ENCODE data around the gene KLHL21. TPM values are rescaled to one million over a fixed set of nuclear protein-coding genes. Genes with fewer than 3 reads are reported as not detected.

KLHL21 gene
- total RNA-seq, 1 experiment from 2014 or later, result 21.6 TPM

DNA sequence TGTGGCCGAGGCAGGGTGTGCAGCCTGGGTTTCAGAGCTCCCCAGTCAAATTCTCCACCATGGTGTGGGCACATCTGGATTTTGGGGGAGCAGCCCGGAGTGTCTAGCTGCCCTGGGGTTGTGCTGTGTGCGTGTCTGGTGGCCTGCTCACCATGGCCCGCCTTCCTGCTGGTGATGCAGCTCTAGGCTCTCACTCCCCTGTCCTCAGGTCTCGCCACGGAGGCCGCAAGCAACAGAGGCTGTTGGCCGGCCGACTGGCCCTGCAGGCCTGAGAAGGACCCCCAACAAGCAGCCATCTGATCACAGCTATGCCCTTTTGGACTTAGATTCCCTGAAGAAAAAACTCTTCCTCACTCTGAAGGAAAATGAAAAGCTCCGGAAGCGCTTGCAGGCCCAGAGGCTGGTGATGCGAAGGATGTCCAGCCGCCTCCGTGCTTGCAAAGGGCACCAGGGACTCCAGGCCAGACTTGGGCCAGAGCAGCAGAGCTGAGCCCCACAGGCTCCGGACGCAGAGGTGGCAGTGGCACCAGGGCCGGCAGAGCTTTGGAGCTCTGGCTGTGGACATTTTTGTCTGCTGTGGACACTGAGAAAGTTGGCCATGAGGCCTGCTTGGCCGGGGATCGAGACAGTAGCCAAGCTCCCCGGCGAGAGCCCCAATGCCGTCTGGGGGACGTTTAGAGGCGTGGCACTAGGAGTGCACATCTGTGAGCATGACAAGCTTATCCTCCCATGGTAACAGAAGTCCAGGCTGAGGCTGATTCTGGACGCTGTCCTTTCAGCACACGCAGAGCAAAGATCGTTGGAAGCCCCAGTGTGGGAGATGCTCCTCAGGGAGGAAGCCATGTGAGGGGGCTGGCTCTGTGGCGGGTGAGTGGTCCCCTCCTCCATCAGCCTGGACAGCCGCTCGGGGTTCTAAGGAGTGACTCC is 30.2 kb upstream of the KLHL21 start:
- Mint-ChIP-seq H3K4me1 (ENCODE audit: low read depth, unreplicated experiment) (no peaks in the 10 kb centered on the region), H3K27me3 (ENCODE audit: insufficient read depth, unreplicated experiment) (no peaks in the 10 kb centered on the region), H3K9me3 (ENCODE audit: unreplicated experiment) (no peaks in the 10 kb centered on the region), H3K4me3 (ENCODE audit: unreplicated experiment) (no peak overlapping the region), H3K27ac (ENCODE audit: unreplicated experiment) (no peak overlapping the region), H3K36me3 (ENCODE audit: insufficient read depth, unreplicated experiment) (peaks cover 28% of the 10 kb centered on the region)
- Histone ChIP-seq H3K27me3 (replicated peaks; ENCODE audit: control insufficient read depth, insufficient read depth, low read length) (no peaks in the 10 kb centered on the region), H3K4me1 (no peaks in the 10 kb centered on the region), H3K9me3 (no peaks in the 10 kb centered on the region), H3K36me3 (ENCODE audit: control insufficient read depth, insufficient read depth, low read length) (no peaks in the 10 kb centered on the region; the same call in none of the 2 replicates), H3K4me3 (ENCODE audit: low read depth, low read length) (no peak overlapping the region)
- POLR2A ChIA-PET, result no interaction called here
- CTCF ChIA-PET, result no interaction called here
- BruUV-seq (replicated peaks), result no TSS peak
- TF ChIP-seq, protein P1, sequence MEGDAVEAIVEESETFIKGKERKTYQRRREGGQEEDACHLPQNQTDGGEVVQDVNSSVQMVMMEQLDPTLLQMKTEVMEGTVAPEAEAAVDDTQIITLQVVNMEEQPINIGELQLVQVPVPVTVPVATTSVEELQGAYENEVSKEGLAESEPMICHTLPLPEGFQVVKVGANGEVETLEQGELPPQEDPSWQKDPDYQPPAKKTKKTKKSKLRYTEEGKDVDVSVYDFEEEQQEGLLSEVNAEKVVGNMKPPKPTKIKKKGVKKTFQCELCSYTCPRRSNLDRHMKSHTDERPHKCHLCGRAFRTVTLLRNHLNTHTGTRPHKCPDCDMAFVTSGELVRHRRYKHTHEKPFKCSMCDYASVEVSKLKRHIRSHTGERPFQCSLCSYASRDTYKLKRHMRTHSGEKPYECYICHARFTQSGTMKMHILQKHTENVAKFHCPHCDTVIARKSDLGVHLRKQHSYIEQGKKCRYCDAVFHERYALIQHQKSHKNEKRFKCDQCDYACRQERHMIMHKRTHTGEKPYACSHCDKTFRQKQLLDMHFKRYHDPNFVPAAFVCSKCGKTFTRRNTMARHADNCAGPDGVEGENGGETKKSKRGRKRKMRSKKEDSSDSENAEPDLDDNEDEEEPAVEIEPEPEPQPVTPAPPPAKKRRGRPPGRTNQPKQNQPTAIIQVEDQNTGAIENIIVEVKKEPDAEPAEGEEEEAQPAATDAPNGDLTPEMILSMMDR (IDR thresholded peaks at IDR 0.05; ENCODE audit: insufficient read depth in 1 of 2, low read depth in 1 of 2, low read length in 1 of 2, severe bottlenecking in 1 of 2, unreplicated experiment in 1 of 2), result no peak
- intact Hi-C loops (cut with micrococcal nuclease; ENCODE audit: unreplicated experiment), result no loop called here
- DNase-seq, result no peak

DNA sequence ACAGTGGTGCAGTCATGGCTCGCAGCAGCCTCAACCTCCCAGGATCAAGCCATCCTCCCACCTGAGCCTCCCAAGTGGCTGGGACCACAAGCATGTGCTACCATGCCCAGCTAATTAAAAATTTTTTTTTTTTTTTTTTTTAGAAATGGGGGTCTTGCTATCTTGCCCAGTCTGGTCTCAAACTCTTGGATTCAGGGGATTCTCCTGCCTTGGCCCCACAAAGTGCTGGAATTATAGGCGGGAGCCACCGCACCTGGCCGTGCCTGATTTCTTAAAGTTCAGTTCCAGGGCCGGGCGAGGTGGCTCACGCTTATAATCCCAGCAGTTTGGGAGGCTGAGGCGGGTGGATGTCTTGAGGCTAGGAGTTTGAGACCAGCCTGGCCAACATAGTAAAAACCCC is 28.4 kb upstream of the KLHL21 start:
- Mint-ChIP-seq H3K9me3 (ENCODE audit: unreplicated experiment) (no peaks in the 10 kb centered on the region), H3K4me1 (ENCODE audit: low read depth, unreplicated experiment) (no peaks in the 10 kb centered on the region), H3K4me3 (ENCODE audit: unreplicated experiment) (no peak overlapping the region), H3K36me3 (ENCODE audit: insufficient read depth, unreplicated experiment) (peaks cover 22% of the 10 kb centered on the region), H3K27ac (ENCODE audit: unreplicated experiment) (no peak overlapping the region), H3K27me3 (ENCODE audit: insufficient read depth, unreplicated experiment) (no peaks in the 10 kb centered on the region)
- no peaks in the 10 kb centered on the region; the same call in none of the 2 replicates for H3K36me3 ChIP-seq (ENCODE audit: control insufficient read depth, insufficient read depth, low read length)
- intact Hi-C loops (cut with micrococcal nuclease; ENCODE audit: unreplicated experiment), result no loop called here
- no peaks in the 10 kb centered on the region for H3K27me3 ChIP-seq (replicated peaks; ENCODE audit: control insufficient read depth, insufficient read depth, low read length)
- H3K4me3 ChIP-seq (ENCODE audit: low read depth, low read length), result no peak overlapping the region
- TF ChIP-seq, protein P1 (IDR thresholded peaks at IDR 0.05; ENCODE audit: insufficient read depth in 1 of 2, low read depth in 1 of 2, low read length in 1 of 2, severe bottlenecking in 1 of 2, unreplicated experiment in 1 of 2), result no peak
- no peaks in the 10 kb centered on the region for H3K4me1 ChIP-seq
- H3K9me3 ChIP-seq, result no peaks in the 10 kb centered on the region
- CTCF ChIA-PET, result no interaction called here
- no TSS peak for BruUV-seq (replicated peaks)
- DNase-seq, result no peak
- POLR2A ChIA-PET, result no interaction called here

DNA sequence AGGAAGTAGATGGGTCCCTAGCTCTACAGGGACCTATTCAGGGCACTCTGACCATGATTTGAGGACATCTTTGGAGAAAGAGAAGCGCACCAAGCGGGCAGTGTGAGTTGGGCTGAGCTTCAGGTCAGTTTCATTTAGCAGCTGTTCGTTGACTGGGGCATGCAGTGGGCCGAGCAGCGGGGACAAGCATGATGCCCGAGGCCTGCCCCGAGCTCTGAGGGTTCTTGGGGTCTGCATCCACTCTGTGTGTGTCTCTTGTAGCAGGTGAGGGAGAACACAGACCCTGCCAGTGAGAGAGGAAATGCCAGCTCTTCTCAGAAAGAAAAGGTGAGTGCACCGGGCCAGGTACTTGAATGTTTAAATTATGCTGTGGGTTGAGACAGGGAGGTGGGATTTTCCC is 27.4 kb upstream of the KLHL21 start:
- Histone ChIP-seq H3K9me3 (no peaks in the 10 kb centered on the region), H3K36me3 (ENCODE audit: control insufficient read depth, insufficient read depth, low read length) (no peaks in the 10 kb centered on the region; the same call in none of the 2 replicates), H3K27me3 (replicated peaks; ENCODE audit: control insufficient read depth, insufficient read depth, low read length) (no peaks in the 10 kb centered on the region), H3K4me1 (no peaks in the 10 kb centered on the region), H3K4me3 (ENCODE audit: low read depth, low read length) (no peak overlapping the region)
- ChIA-PET CTCF (interaction anchor here (0.5 kb wide), 1 partner anchor 16 kb away, joined by 4 read pairs; the partner anchor contains the start of gene PHF13), POLR2A (no interaction called here)
- no peaks in the 10 kb centered on the region for H3K4me1 Mint-ChIP-seq (ENCODE audit: low read depth, unreplicated experiment)
- H3K27me3 Mint-ChIP-seq (ENCODE audit: insufficient read depth, unreplicated experiment), result no peaks in the 10 kb centered on the region
- no peak for DNase-seq
- BruUV-seq (replicated peaks), result no TSS peak
- no peak overlapping the region for H3K4me3 Mint-ChIP-seq (ENCODE audit: unreplicated experiment)
- intact Hi-C loops (cut with micrococcal nuclease; ENCODE audit: unreplicated experiment), result no loop called here
- no peaks in the 10 kb centered on the region for H3K9me3 Mint-ChIP-seq (ENCODE audit: unreplicated experiment)
- TF ChIP-seq, protein P1 (IDR thresholded peaks at IDR 0.05; ENCODE audit: insufficient read depth in 1 of 2, low read depth in 1 of 2, low read length in 1 of 2, severe bottlenecking in 1 of 2, unreplicated experiment in 1 of 2), result no peak
- H3K36me3 Mint-ChIP-seq (ENCODE audit: insufficient read depth, unreplicated experiment), result peaks cover 31% of the 10 kb centered on the region
- H3K27ac Mint-ChIP-seq (ENCODE audit: unreplicated experiment), result no peak overlapping the region

All from Caco-2 (cell line).